ENCODE data around the gene NLRP3.

GRCh38 chr1:247387096-247387495, 28.9 kb upstream of the NLRP3 start:
- TF ChIP-seq CTCF (conservative IDR thresholded peaks at IDR 0.05 in 1 of 2, IDR thresholded peaks at IDR 0.05 in 1 of 2; ENCODE audit: extremely low read depth in 1 of 2, insufficient read depth in 1 of 2, low read depth in 1 of 2, low read length in 2 of 2) (no peak), EZH2 (IDR thresholded peaks at IDR 0.05; ENCODE audit: borderline replicate concordance, low read length) (no peak)
